Naive thymus-derived CD8-positive, alpha-beta T cell (primary cell): ENCODE data around the gene TAC3. TPM values are rescaled to one million over a fixed set of nuclear protein-coding genes. Genes with fewer than 3 reads are reported as not detected.
A peak's percentile ranks its signal among the peaks of the same experiment; 100 is the strongest.

Source experiments
- ATAC-seq, 2 donors: fragments of 150-1000 bp; cut with Tn5 transposase in 1 of 2; sonication (Bioruptor Pico), chemical (Tn5 transposase) in 1 of 2; 1 replicate in 1 of 2; 2 replicates in 1 of 2; pipeline ENCODE4 v1.10.0; 2021; ENCODE audit warnings: mild to moderate bottlenecking in 2 of 2, moderate library complexity in 2 of 2
- POLR2A ChIA-PET: fragments of 350-600 bp; sonication (Branson Sonifier 250); formaldehyde crosslinking; loops from one replicate; lab custom pipeline; 2021; ENCODE audit warnings: antibody characterized with exemption; lab: Charles Lee
- DNase-seq, 10 donors: peaks; one replicate each; pipeline versions ENCODE4 v3.0.0 to v3.0.0-alpha.2; 2020 to 2022
- H3K27ac Mint-ChIP-seq, 10 donors: one replicate each; pipeline ENCODE4 v1.8.0; 2020 to 2022; ENCODE audit warnings: mild to moderate bottlenecking in 10 of 10, mixed read lengths in 10 of 10, moderate library complexity in 4 of 10, inconsistent platforms in 1 of 10
- H3K27me3 Mint-ChIP-seq, 5 donors: one replicate each; pipeline ENCODE4 v1.8.0; 2021 to 2022; ENCODE audit warnings: mixed read lengths in 5 of 5
- H3K36me3 Mint-ChIP-seq, 3 donors: one replicate each; pipeline ENCODE4 v1.8.0; 2020 to 2022; ENCODE audit warnings: mixed read lengths in 3 of 3, mild to moderate bottlenecking in 2 of 3, inconsistent platforms in 1 of 3
- H3K4me1 Mint-ChIP-seq, 4 donors: one replicate each; pipeline ENCODE4 v1.8.0; 2021 to 2022; ENCODE audit warnings: mixed read lengths in 4 of 4
- H3K4me3 Mint-ChIP-seq, 10 donors: one replicate each; pipeline ENCODE4 v1.8.0; 2020 to 2022; ENCODE audit warnings: mild to moderate bottlenecking in 10 of 10, mixed read lengths in 10 of 10, moderate library complexity in 6 of 10, inconsistent platforms in 1 of 10
- H3K9me3 Mint-ChIP-seq, 9 donors: one replicate each; pipeline ENCODE4 v1.8.0; 2020 to 2022; ENCODE audit warnings: mixed read lengths in 9 of 9, mild to moderate bottlenecking in 3 of 9, inconsistent platforms in 1 of 9, moderate library complexity in 1 of 9
- polyA plus RNA-seq, 3 donors: library from polyadenylated mRNA; unstranded; fragments of 300-500 nt; fragmentation: Illumina TruSeq; gene quantifications; one replicate each; pipeline ENCODE4 v1.2.3, GENCODE V29; 2021
- total RNA-seq, 8 experiments: library from RNA in 2 of 8; stranded (reverse) in 2 of 8; gene quantifications; one replicate each; pipeline ENCODE4 v1.2.3 and lab custom pipeline; 2021 to 2026

Gene TAC3
- total and polyA plus RNA-seq, 5 experiments from 2014 or later, result not detected

DNA sequence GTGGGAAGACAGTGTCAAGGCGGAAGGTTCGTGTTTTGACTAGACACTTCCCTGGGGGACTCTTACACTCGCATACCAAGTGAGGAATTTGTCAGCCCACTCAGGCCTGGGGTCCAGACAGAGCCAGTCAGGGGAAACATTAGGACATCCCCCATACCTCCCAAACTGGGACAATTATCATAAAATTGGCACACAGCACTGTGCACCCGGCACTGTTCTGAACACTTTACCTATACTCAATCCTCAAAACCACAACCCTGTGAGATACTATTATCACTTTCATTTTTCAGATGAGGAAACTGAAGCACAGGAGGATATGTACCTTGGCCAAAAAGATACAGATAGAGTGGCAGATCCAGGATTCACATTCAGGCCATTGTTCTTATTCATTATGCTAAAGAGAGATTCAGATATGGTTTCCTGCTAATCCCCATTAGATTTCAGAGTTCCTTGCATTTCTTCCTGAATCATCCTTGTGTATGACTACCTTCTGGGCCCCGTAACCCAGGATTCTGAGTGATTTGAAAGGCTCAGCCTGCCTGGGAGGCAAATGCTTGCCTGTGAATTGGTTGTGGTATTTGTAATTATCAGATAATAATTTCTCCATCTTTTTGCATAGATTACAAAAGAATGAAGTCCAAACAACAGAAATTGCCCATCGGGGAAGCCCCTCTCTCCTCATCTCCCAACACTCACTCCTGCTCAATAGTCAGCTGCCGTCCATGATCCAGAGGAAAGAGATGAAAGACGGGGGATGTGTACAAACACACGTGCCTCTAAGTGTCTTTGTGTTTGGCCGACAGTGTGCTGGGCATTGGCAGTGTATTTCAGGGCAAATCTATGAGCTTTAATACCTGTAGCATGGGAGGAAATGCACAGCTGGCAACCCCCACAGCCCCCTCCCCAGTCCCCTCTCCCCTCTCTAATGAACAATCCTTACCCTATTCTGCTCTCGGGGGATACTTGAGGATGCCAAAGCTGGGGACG, 4.6 kb downstream of the TAC3 start:
- DNase-seq, result peak in 1 of 10 donors; percentile 22
- ATAC-seq, result peak in 1 of 2 donors; percentile 36
- Mint-ChIP-seq H3K27ac (peak overlapping the region; percentile 59 to 90 (median 76)), H3K4me3 (peak overlapping the region in 5 of 10 donors; percentile 7 to 43 (median 27)), H3K4me1 (peaks cover 19 to 35% (median 29%) of the 10 kb centered on the region in 4 donors), H3K27me3 (peaks cover 0 to 11% (median 0%) of the 10 kb centered on the region in 5 donors), H3K9me3 (no peaks in the 10 kb centered on the region), H3K36me3 (no peaks in the 10 kb centered on the region)
- POLR2A ChIA-PET, result interaction anchor here (1.0 to 1.4 kb wide), 2 partner anchors 51 to 100 kb away, joined by 4 read pairs; partner anchors contain the start of gene STAT6

GRCh38 chr12:57010627-57011247, 5.6 kb downstream of the TAC3 start:
- H3K4me1 Mint-ChIP-seq, result peaks cover 21 to 38% (median 33%) of the 10 kb centered on the region in 4 donors

DNA sequence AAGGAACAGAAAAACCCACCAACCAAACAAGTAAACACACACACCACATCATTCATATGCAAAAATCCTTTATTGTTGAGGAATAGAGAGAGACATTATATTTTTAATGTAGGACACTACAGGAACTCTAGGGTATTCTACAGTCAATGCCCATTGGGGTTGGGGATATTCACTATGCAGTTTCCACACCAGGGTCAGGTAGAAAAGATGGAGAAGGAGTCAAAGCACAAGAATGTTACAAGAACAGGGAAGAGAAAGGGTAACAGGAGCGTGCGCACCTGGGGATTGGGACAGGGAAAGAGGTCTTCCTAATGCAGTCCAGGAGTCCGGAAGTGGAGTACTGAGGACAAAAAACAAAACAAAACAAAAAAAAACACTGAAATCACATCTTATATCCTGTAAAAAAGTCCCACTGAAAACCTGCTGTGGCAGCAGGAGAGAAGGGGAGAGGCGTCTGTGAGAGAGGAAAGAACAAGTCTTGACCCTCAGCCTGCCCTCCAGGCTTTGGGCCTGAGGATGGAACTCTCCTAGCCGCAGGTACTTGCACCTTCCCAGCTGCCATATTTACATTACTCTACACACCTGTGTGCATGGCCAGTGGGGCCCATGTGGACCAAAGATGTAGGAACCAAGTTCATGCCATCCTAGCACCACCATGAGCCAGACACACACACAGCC, 6.2 kb downstream of the TAC3 start:
- H3K27ac Mint-ChIP-seq, result peak overlapping the region in 3 of 10 donors; percentile 39 to 74 (median 73)
- H3K9me3 Mint-ChIP-seq, result no peaks in the 10 kb centered on the region
- peaks cover 0 to 11% (median 0%) of the 10 kb centered on the region in 5 donors for H3K27me3 Mint-ChIP-seq
- DNase-seq (no peak), ATAC-seq (no peak)
- peaks cover 26 to 45% (median 39%) of the 10 kb centered on the region in 4 donors for H3K4me1 Mint-ChIP-seq
- H3K36me3 Mint-ChIP-seq, result no peaks in the 10 kb centered on the region
- POLR2A ChIA-PET, result no interaction called here
- no peak overlapping the region for H3K4me3 Mint-ChIP-seq

More at GRCh38 chr12:57010627-57011247, 5.6 kb downstream of the TAC3 start:
- Mint-ChIP-seq H3K36me3 (no peaks in the 10 kb centered on the region), H3K27ac (peak overlapping the region in 2 of 10 donors; percentile 71 to 90), H3K4me3 (no peak overlapping the region), H3K27me3 (peaks cover 0 to 11% (median 0%) of the 10 kb centered on the region in 5 donors), H3K9me3 (no peaks in the 10 kb centered on the region)
- ATAC-seq (no peak), DNase-seq (no peak)
- POLR2A ChIA-PET, result interaction anchor here (1.4 kb wide), 1 partner anchor 101 kb away, joined by 4 read pairs; the partner anchor contains the start of gene STAT6

GRCh38 chr12:57008178-57008577, 8.2 kb downstream of the TAC3 start:
- H3K4me1 Mint-ChIP-seq, result peaks cover 30 to 62% (median 52%) of the 10 kb centered on the region in 4 donors
- H3K4me3 Mint-ChIP-seq, result peak overlapping the region in 8 of 10 donors; percentile 28 to 74 (median 52)

DNA sequence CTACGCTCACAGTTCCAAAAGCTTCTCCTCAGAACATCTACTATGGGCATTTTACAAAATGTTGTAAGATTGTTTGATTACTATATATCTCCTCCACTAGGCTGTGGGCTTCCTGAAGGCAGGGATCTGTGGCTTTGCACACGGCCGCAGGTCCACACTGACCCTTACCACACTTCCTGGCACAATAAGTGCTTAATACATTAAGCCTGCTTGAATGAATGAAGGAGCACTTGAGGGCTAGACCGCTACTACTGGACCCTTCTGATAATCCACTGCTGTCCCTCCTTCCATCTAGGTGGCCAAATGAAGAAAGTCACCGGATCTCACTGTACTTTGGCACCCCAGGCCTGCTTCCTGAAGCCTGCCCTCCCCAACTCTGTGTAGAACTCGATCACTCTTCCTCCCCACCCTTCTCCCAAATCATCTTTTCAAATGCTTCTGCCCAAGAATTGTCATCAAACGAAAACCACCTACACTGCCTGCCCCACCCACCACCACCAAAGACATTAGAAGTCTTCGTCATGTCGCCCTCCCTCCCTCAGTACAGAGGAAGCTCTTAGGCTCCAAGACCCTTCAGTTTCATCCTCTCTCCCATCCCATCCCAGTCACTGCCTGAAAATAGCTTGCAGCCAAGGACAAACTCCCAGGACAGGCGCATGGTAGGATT, 9.4 kb downstream of the TAC3 start:
- peak overlapping the region; percentile 87 to 98 (median 92) for H3K27ac Mint-ChIP-seq
- H3K4me3 Mint-ChIP-seq, result peak overlapping the region; percentile 80 to 95 (median 89)
- DNase-seq, result peak in 1 of 10 donors; percentile 25
- H3K9me3 Mint-ChIP-seq, result no peaks in the 10 kb centered on the region
- peaks cover 33 to 70% (median 56%) of the 10 kb centered on the region in 4 donors for H3K4me1 Mint-ChIP-seq
- ATAC-seq, result peak; percentile 13 to 18
- H3K36me3 Mint-ChIP-seq, result peaks cover 0 to 25% (median 11%) of the 10 kb centered on the region in 3 donors
- H3K27me3 Mint-ChIP-seq, result no peaks in the 10 kb centered on the region
- POLR2A ChIA-PET, result interaction anchor here (0.6 to 1.5 kb wide), 4 partner anchors 52 to 216 kb away, joined by 3 to 10 read pairs (median 3); partner anchors contain the start of gene STAT6

More at GRCh38 chr12:57008178-57008577, 8.2 kb downstream of the TAC3 start:
- Mint-ChIP-seq H3K27ac (peak overlapping the region in 9 of 10 donors; percentile 20 to 95 (median 91)), H3K27me3 (no peaks in the 10 kb centered on the region), H3K9me3 (no peaks in the 10 kb centered on the region), H3K36me3 (peaks cover 0 to 13% (median 7%) of the 10 kb centered on the region in 3 donors)
- peak; percentile 35 to 50 for ATAC-seq
- POLR2A ChIA-PET, result interaction anchor here (0.6 to 1.3 kb wide), 4 partner anchors 10 to 299 kb away, joined by 3 to 6 read pairs (median 4); partner anchors contain the start of gene STAT6
- DNase-seq, result peak in 4 of 10 donors; percentile 45 to 73 (median 64)

DNA sequence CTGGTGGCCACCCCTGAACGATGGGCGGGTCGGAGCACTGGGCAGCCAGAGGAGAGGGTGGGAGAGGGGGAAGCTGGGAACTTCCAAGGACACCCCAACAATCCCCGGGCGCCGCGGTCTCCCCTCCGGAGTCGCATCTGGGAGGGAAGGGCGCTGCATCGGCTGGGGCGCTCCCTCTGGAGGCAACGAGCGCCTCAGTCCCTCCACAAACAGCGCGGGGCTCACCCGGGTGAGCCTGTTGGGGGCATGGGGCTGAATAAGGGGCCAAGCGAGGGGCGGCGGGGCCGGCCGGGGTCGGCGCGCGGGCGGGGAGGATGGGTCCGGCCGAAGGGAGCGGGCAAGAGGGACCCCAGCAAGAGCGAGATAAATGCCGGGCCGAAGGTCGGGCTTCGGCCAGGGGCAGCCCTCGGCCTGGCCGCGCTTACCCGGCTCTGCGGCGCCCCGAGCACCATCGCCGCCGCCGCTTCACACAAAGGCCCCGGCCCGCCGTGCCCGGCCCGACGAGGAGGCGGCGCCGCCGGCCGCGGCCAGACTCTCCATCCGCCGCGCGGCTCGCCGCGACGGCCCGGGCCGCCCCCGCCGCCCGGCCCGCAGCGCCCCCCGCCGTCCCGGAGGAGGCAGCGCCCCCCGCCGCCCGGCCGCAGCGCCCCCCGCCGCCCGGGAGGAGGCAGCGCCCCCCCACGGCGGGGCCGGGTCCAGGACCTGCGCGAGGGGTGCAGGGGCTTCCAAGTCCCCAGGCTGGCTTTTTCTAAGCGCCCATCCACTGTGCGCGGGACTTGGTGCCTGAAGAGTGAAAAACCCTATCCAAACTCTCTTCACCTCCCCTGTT, 10.1 kb downstream of the TAC3 start, which contains the start of gene ZBTB39:
ZBTB39 (minus strand) TSS at position 567 of the 829 bp plus-strand sequence. CDS start 1,629 bp downstream, outside the sequence.
- DNase-seq (peak; percentile 48 to 77 (median 74)), ATAC-seq (peak; percentile 80 to 83)
- POLR2A ChIA-PET, result interaction anchor here (0.6 to 1.5 kb wide), 5 partner anchors 11 to 217 kb away, joined by 3 to 10 read pairs (median 3); partner anchors contain the start of gene STAT6
- no peaks in the 10 kb centered on the region for H3K9me3 Mint-ChIP-seq
- H3K27ac Mint-ChIP-seq, result peak within 1 kb of the TSS; percentile 87 to 98 (median 92)
- H3K4me1 Mint-ChIP-seq, result peaks cover 30 to 70% (median 56%) of the 10 kb centered on the region in 4 donors
- H3K36me3 Mint-ChIP-seq, result peaks cover 0 to 32% (median 11%) of the 10 kb centered on the region in 3 donors
- H3K4me3 Mint-ChIP-seq, result peak within 1 kb of the TSS; percentile 88 to 98 (median 95)
- H3K27me3 Mint-ChIP-seq, result no peaks in the 10 kb centered on the region

DNA sequence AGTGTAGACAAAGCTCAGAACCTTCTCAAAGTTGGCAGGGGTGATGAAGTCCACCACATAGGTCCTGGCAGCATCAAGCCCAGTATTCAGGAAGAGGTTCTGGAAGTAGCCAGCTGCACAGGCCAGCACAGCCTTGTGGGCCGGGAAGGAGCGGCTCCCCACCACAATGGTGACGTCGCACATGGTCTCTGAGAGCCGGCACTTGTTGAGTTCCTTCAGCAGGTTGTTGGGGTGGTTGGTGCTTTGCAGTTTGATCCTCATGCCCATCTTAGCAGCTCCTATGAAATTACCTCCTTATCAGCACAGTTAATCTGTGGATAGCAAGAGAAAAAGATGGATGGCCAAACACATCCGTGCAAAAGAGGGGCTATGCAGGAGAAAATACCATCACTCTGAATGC, 11.7 kb downstream of the TAC3 start:
- peaks cover 0 to 46% (median 11%) of the 10 kb centered on the region in 3 donors for H3K36me3 Mint-ChIP-seq
- peak overlapping the region in 9 of 10 donors; percentile 26 to 98 (median 95) for H3K4me3 Mint-ChIP-seq

GRCh38 chr12:57003395-57003794, 12.9 kb downstream of the TAC3 start:
- Mint-ChIP-seq H3K9me3 (no peaks in the 10 kb centered on the region), H3K27ac (peak overlapping the region in 1 of 10 donors; percentile 79), H3K4me3 (peak overlapping the region in 2 of 10 donors; percentile 20 to 41), H3K27me3 (no peaks in the 10 kb centered on the region), H3K4me1 (peaks cover 33 to 84% (median 77%) of the 10 kb centered on the region in 4 donors), H3K36me3 (peaks cover 0 to 59% (median 11%) of the 10 kb centered on the region in 3 donors)
- POLR2A ChIA-PET, result no interaction called here
- DNase-seq (no peak), ATAC-seq (no peak)

More for the DNA sequence above, 11.7 kb downstream of the TAC3 start:
- ATAC-seq, result no peak
- Mint-ChIP-seq H3K4me1 (peaks cover 29 to 76% (median 66%) of the 10 kb centered on the region in 4 donors), H3K27ac (peak overlapping the region in 2 of 10 donors; percentile 8 to 91), H3K27me3 (no peaks in the 10 kb centered on the region), H3K9me3 (no peaks in the 10 kb centered on the region)
- DNase-seq, result no peak
- POLR2A ChIA-PET, result interaction anchor here (0.9 to 1.8 kb wide), 3 partner anchors 13 to 316 kb away, joined by 3 to 7 read pairs (median 3); partner anchors contain the start of gene PTGES3

GRCh38 chr12:57001448-57001906, 14.9 kb downstream of the TAC3 start:
- peak overlapping the region in 5 of 10 donors; percentile 16 to 68 (median 41) for H3K4me3 Mint-ChIP-seq
- H3K4me1 Mint-ChIP-seq, result peaks cover 31 to 73% (median 64%) of the 10 kb centered on the region in 4 donors
- peak overlapping the region in 2 of 10 donors; percentile 58 to 84 for H3K27ac Mint-ChIP-seq
- no peaks in the 10 kb centered on the region for H3K27me3 Mint-ChIP-seq
- no peaks in the 10 kb centered on the region for H3K9me3 Mint-ChIP-seq
- POLR2A ChIA-PET, result interaction anchor here (0.6 to 0.9 kb wide), 2 partner anchors 15 to 346 kb away, joined by 3 read pairs; partner anchors contain the start of gene TAC3
- peaks cover 0 to 74% (median 14%) of the 10 kb centered on the region in 3 donors for H3K36me3 Mint-ChIP-seq
- DNase-seq (peak; percentile 55 to 83 (median 68)), ATAC-seq (peak; percentile 32 to 59)

- no peak for ATAC-seq
- POLR2A ChIA-PET, result no interaction called here
- peaks cover 0 to 81% (median 17%) of the 10 kb centered on the region in 3 donors for H3K36me3 Mint-ChIP-seq
- DNase-seq, result no peak
- H3K27ac Mint-ChIP-seq, result peak overlapping the region in 1 of 10 donors; percentile 39
- H3K4me3 Mint-ChIP-seq, result no peak overlapping the region
- H3K4me1 Mint-ChIP-seq, result peaks cover 34 to 72% (median 58%) of the 10 kb centered on the region in 4 donors
- H3K27me3 Mint-ChIP-seq, result no peaks in the 10 kb centered on the region
- H3K9me3 Mint-ChIP-seq, result no peaks in the 10 kb centered on the region
Measured at GRCh38 chr12:57000393-57000792, 15.9 kb downstream of the TAC3 start.
